A549 (cell line): Measurements from ENCODE around the gene CKLF.

Source experiments
- CBX2 ChIP-seq: fragments of 200-600 bp; sonication (generic); IDR thresholded peaks from 2 replicates; pipeline ENCODE4 v1.6.1; 2016; ENCODE audit warnings: low read depth, mild to moderate bottlenecking, borderline replicate concordance
- CTCF ChIP-seq: fragments of >200 bp; sonication (Bioruptor Twin); formaldehyde crosslinking; IDR thresholded peaks from 3 replicates; pipeline ENCODE4 v1.5.1; 2016
- E2F6 ChIP-seq: IDR thresholded peaks from 2 replicates; pipeline ENCODE4 v1.6.1; 2012; ENCODE audit warnings: low read depth, borderline replicate concordance
- EHMT2 ChIP-seq: fragments of 200-600 bp; sonication (generic); IDR thresholded peaks from 2 replicates; pipeline ENCODE4 v1.6.1; 2016; ENCODE audit warnings: antibody characterized with exemption, low read depth, mild to moderate bottlenecking, moderate library complexity
- EP300 ChIP-seq, 2 experiments: fragments of >200 bp; sonication (Bioruptor Twin); formaldehyde crosslinking; IDR thresholded peaks; 2 replicates in 1 of 2; 3 replicates in 1 of 2; pipeline ENCODE4 v1.6.1; 2016 to 2017
- HDAC2 ChIP-seq: fragments of 200-600 bp; sonication (generic); IDR thresholded peaks from 2 replicates; pipeline ENCODE4 v1.6.1; 2016
- KDM1A ChIP-seq: fragments of 200-600 bp; sonication (generic); IDR thresholded peaks from 2 replicates; pipeline ENCODE4 v1.6.1; 2016; ENCODE audit warnings: low read depth, mild to moderate bottlenecking
- MAX ChIP-seq: IDR thresholded peaks from 2 replicates; pipeline ENCODE4 v1.6.1; 2012
- PBX3 ChIP-seq: IDR thresholded peaks from 2 replicates; pipeline ENCODE4 v1.6.1; 2012
- POLR2A ChIP-seq: IDR thresholded peaks from 2 replicates; pipeline ENCODE4 v1.6.1; 2012; ENCODE audit warnings: mild to moderate bottlenecking, low read length

GRCh38 chr16:66543541-66543940 is 8.8 kb upstream of the CKLF start:
- TF ChIP-seq PBX3 (no peak), CBX2 (no peak), KDM1A (no peak), CTCF (no peak), EP300 (IDR thresholded peaks at IDR 0.05) (no peak), E2F6 (no peak), POLR2A (no peak), MAX (no peak), EHMT2 (no peak), HDAC2 (no peak)
